H1 (cell line): ENCODE measurements around the gene NR2F2. TPM values are rescaled to one million over a fixed set of nuclear protein-coding genes. Genes with fewer than 3 reads are reported as not detected.
A peak's percentile ranks its signal among the peaks of the same experiment; 100 is the strongest.

Experiments used
- CTCF ChIA-PET: fragments of 300-600 bp; sonication (Branson Sonifier 250); formaldehyde crosslinking; loops from one replicate; lab custom pipeline; 2021; ENCODE audit not compliant: partially characterized antibody; lab: Charles Lee
- POLR2A ChIA-PET: fragments of 300-600 bp; sonication (Branson Sonifier 250); formaldehyde crosslinking; loops from one replicate; lab custom pipeline; 2021; ENCODE audit warnings: inconsistent platforms; ENCODE audit not compliant: partially characterized antibody; lab: Charles Lee
- DNase-seq, 2 experiments: peaks; one replicate each; pipeline versions ENCODE4 v3.0.0 to v3.0.0-alpha.2; 2010 to 2022; ENCODE audit warnings: low spot score in 2 of 2, low read depth in 1 of 2, mixed read lengths in 1 of 2
- FAIRE-seq: peaks from 2 replicates; lab custom pipeline; 2011; peaks lifted over from hg19 to GRCh38; lab: Jason Lieb, UNC
- H2AFZ ChIP-seq: 2 replicates; pipeline ENCODE4 v1.8.1; 2012; ENCODE audit warnings: low read length, inconsistent platforms
- H2AK5ac ChIP-seq: 2 replicates; pipeline ENCODE4 v1.6.1; 2013; ENCODE audit warnings: low read depth, low read length
- H2BK120ac ChIP-seq: replicated peaks from 2 replicates; pipeline ENCODE3; 2013; ENCODE audit warnings: low read depth, low read length, inconsistent platforms
- H2BK12ac ChIP-seq: 2 replicates; pipeline ENCODE4 v1.6.1; 2013; ENCODE audit warnings: low read depth, low read length
- H2BK15ac ChIP-seq: 2 replicates; pipeline ENCODE4 v1.6.1; 2013; ENCODE audit warnings: low read length
- H2BK20ac ChIP-seq: 2 replicates; pipeline ENCODE4 v1.6.1; 2013; ENCODE audit warnings: low read length
- H2BK5ac ChIP-seq: 2 replicates; pipeline ENCODE4 v1.6.1; 2013; ENCODE audit warnings: low read depth, low read length
- H3K14ac ChIP-seq: 2 replicates; pipeline ENCODE4 v1.6.1; 2013; ENCODE audit warnings: inconsistent platforms; ENCODE audit not compliant: insufficient read length
- H3K18ac ChIP-seq: 2 replicates; pipeline ENCODE4 v1.6.1; 2013; ENCODE audit warnings: low read length; ENCODE audit errors: extremely low read depth
- H3K23ac ChIP-seq: 2 replicates; pipeline ENCODE4 v1.6.1; 2013; ENCODE audit warnings: inconsistent platforms; ENCODE audit not compliant: insufficient read length
- H3K23me2 ChIP-seq: 2 replicates; pipeline ENCODE4 v1.6.1; 2013; ENCODE audit warnings: low read depth, low read length
- H3K27ac ChIP-seq: 2 replicates; pipeline ENCODE4 v1.6.1; 2011; ENCODE audit warnings: low read depth, low read length, inconsistent platforms
- H3K27me3 ChIP-seq, 4 experiments: replicated peaks in 1 of 4; 1 replicate in 1 of 4; 2 replicates in 3 of 4; pipeline versions ENCODE4 v1.6.1 to v1.8.1; 2011 to 2013; ENCODE audit warnings: low read length in 3 of 4, mild to moderate bottlenecking in 3 of 4, inconsistent platforms in 2 of 4, mixed read lengths in 2 of 4, moderate library complexity in 1 of 4; ENCODE audit not compliant: control insufficient read depth in 3 of 4, insufficient read depth in 3 of 4; ENCODE audit errors: extremely low read depth in 1 of 4
- H3K36me3 ChIP-seq, 4 experiments: 2 replicates each; pipeline versions ENCODE4 v1.6.1 to v1.8.1; 2011 to 2013; ENCODE audit warnings: mild to moderate bottlenecking in 4 of 4, low read length in 3 of 4, moderate library complexity in 2 of 4, control low read depth in 1 of 4, inconsistent platforms in 1 of 4; ENCODE audit not compliant: insufficient read depth in 4 of 4, control insufficient read depth in 2 of 4
- H3K4ac ChIP-seq: replicated peaks from 2 replicates; pipeline ENCODE3; 2013; ENCODE audit warnings: low read length, low read depth, mixed read lengths, inconsistent platforms; ENCODE audit not compliant: insufficient read length
- H3K4me1 ChIP-seq, 4 experiments: replicated peaks in 1 of 4; 1 replicate in 1 of 4; 2 replicates in 3 of 4; pipeline versions ENCODE4 v1.6.1 to v1.8.1; 2011 to 2013; ENCODE audit warnings: low read length in 3 of 4, inconsistent platforms in 2 of 4, mixed read lengths in 1 of 4; ENCODE audit not compliant: insufficient read depth in 4 of 4, control insufficient read depth in 3 of 4
- H3K4me2 ChIP-seq, 2 experiments: 2 replicates each; pipeline versions ENCODE4 v1.6.1 to v1.8.1; 2011 to 2013; ENCODE audit warnings: low read depth in 2 of 2, low read length in 2 of 2, control low read depth in 1 of 2, inconsistent platforms in 1 of 2, mild to moderate bottlenecking in 1 of 2; ENCODE audit not compliant: insufficient read depth in 1 of 2
- H3K4me3 ChIP-seq, 4 experiments: fragments of 200-600, 300-600 bp in 1 of 4; sonication (generic), shearing (Covaris generic), sonication (Bioruptor Twin) in 1 of 4; 2 replicates each; pipeline versions ENCODE4 v1.5.1 to v1.8.1; 2011 to 2016; ENCODE audit warnings: low read length in 4 of 4, low read depth in 3 of 4, control low read depth in 2 of 4, inconsistent platforms in 2 of 4, mild to moderate bottlenecking in 2 of 4, mixed read lengths in 1 of 4, moderate library complexity in 1 of 4; ENCODE audit not compliant: insufficient read depth in 2 of 4; ENCODE audit errors: extremely low read depth in 1 of 4
- H3K56ac ChIP-seq: replicated peaks from 2 replicates; pipeline ENCODE3; 2013; ENCODE audit warnings: low read depth, mild to moderate bottlenecking, mixed read lengths, low read length, inconsistent platforms; ENCODE audit not compliant: insufficient read length
- H3K79me1 ChIP-seq: 2 replicates; pipeline ENCODE4 v1.6.1; 2013; ENCODE audit warnings: low read depth, low read length, control low read depth
- H3K79me2 ChIP-seq, 2 experiments: 2 replicates each; pipeline versions ENCODE4 v1.6.1 to v1.8.1; 2012 to 2013; ENCODE audit warnings: low read length in 2 of 2, mild to moderate bottlenecking in 2 of 2, inconsistent platforms in 1 of 2; ENCODE audit not compliant: insufficient read depth in 2 of 2, control insufficient read depth in 1 of 2
- H3K9ac ChIP-seq, 4 experiments: replicated peaks in 1 of 4; 1 replicate in 1 of 4; 2 replicates in 3 of 4; pipeline versions ENCODE4 v1.6.1 to v1.8.1; 2011 to 2013; ENCODE audit warnings: low read depth in 3 of 4, low read length in 3 of 4, control low read depth in 2 of 4, mild to moderate bottlenecking in 2 of 4, moderate library complexity in 2 of 4, inconsistent platforms in 1 of 4; ENCODE audit errors: extremely low read depth in 1 of 4
- H3K9me3 ChIP-seq, 2 experiments: 2 replicates each; pipeline versions ENCODE4 v1.6.1 to v1.8.1; 2012 to 2013; ENCODE audit warnings: mild to moderate bottlenecking in 2 of 2, moderate library complexity in 2 of 2, control low read depth in 1 of 2, inconsistent platforms in 1 of 2, low read depth in 1 of 2, low read length in 1 of 2, mixed read lengths in 1 of 2; ENCODE audit not compliant: insufficient read depth in 2 of 2
- H4K20me1 ChIP-seq, 2 experiments: replicated peaks in 1 of 2; 2 replicates each; pipeline versions ENCODE3 to v1.8.1; 2011 to 2013; ENCODE audit warnings: inconsistent platforms in 2 of 2, low read length in 2 of 2, mild to moderate bottlenecking in 1 of 2; ENCODE audit not compliant: insufficient read depth in 2 of 2, control insufficient read depth in 1 of 2
- H4K5ac ChIP-seq: 2 replicates; pipeline ENCODE4 v1.6.1; 2013; ENCODE audit warnings: low read length, low read depth, mixed read lengths, inconsistent platforms; ENCODE audit not compliant: insufficient read length
- H4K8ac ChIP-seq: 2 replicates; pipeline ENCODE4 v1.8.0; 2013; ENCODE audit warnings: mild to moderate bottlenecking, moderate library complexity, low read length, inconsistent platforms; ENCODE audit not compliant: insufficient read depth; ENCODE audit errors: extremely low read depth
- H4K91ac ChIP-seq: replicated peaks from 2 replicates; pipeline ENCODE3; 2013; ENCODE audit warnings: low read length, mixed read lengths, inconsistent platforms; ENCODE audit not compliant: insufficient read length
- ASH2L ChIP-seq: fragments of 200-600, 300-600 bp; sonication (generic); IDR thresholded peaks from one replicate; pipeline ENCODE4 v1.7.1; 2017; ENCODE audit warnings: low read length
- CBX8 ChIP-seq: fragments of 300-800, 300-1000 bp; sonication (generic); IDR thresholded peaks from 2 replicates; pipeline ENCODE4 v1.7.1; 2016; ENCODE audit warnings: low read depth, low read length, borderline replicate concordance
- CEBPB ChIP-seq: IDR thresholded peaks from 2 replicates; pipeline ENCODE4 v1.6.1; 2012; ENCODE audit warnings: low read depth, low read length
- CHD2 ChIP-seq: IDR thresholded peaks from 2 replicates; pipeline ENCODE4 v1.6.1; 2012; ENCODE audit warnings: low read length, improper control_type of control experiment
- CTBP2 ChIP-seq: IDR thresholded peaks from 2 replicates; pipeline ENCODE4 v1.7.0; 2011; ENCODE audit warnings: borderline replicate concordance, mild to moderate bottlenecking, moderate library complexity, mixed read lengths, low read length; ENCODE audit not compliant: insufficient read depth, insufficient read length
- EP300 ChIP-seq, 2 experiments: IDR thresholded peaks; 1 replicate in 1 of 2; 2 replicates in 1 of 2; pipeline ENCODE4 v1.6.1; 2011 to 2012; ENCODE audit warnings: low read depth in 2 of 2, low read length in 2 of 2, mild to moderate bottlenecking in 2 of 2, borderline replicate concordance in 1 of 2, inconsistent platforms in 1 of 2, moderate library complexity in 1 of 2
- KDM1A ChIP-seq: fragments of 200-600, 300-600 bp; sonication (generic); IDR thresholded peaks from 2 replicates; pipeline ENCODE4 v1.7.1; 2016; ENCODE audit warnings: mild to moderate bottlenecking, low read length, borderline replicate concordance
- KDM4A ChIP-seq: IDR thresholded peaks from one replicate; pipeline ENCODE4 v1.7.1; 2012; ENCODE audit warnings: low read depth, mild to moderate bottlenecking, moderate library complexity, low read length, inconsistent platforms; ENCODE audit not compliant: severe bottlenecking
- NRF1 ChIP-seq: IDR thresholded peaks from 2 replicates; pipeline ENCODE4 v1.6.1; 2011; ENCODE audit warnings: mild to moderate bottlenecking, low read depth, low read length, improper control_type of control experiment
- SP1 ChIP-seq: IDR thresholded peaks from 2 replicates; pipeline ENCODE4 v1.6.1; 2011; ENCODE audit warnings: low read depth, low read length
- YY1 ChIP-seq: IDR thresholded peaks from 2 replicates; pipeline ENCODE4 v1.6.1; 2011; ENCODE audit warnings: low read depth, mild to moderate bottlenecking, low read length
- ZNF274 ChIP-seq: IDR thresholded peaks from 2 replicates; pipeline ENCODE4 v1.7.0; 2012; ENCODE audit warnings: low read length, borderline replicate concordance; ENCODE audit errors: extremely low read depth
- WGBS, 2 experiments: shearing (Covaris generic) in 1 of 2; methylation state at CpG; one replicate each; pipeline versions ENCODE4 v1.1.6 to v1.1.7; 2013 to 2015; ENCODE audit warnings: low lambda C conversion rate in 2 of 2, mixed read lengths in 2 of 2, inconsistent platforms in 1 of 2, low coverage in 1 of 2, missing lambda C conversion rate in 1 of 2; ENCODE audit not compliant: insufficient replicate concordance in 2 of 2, insufficient coverage in 1 of 2, insufficient read length in 1 of 2; ENCODE audit errors: extremely low coverage in 1 of 2, missing lambda C conversion rate in 1 of 2; 5-methylcytosine and 5-hydroxymethylcytosine counted together
- polyA plus RNA-seq, 7 experiments: library from polyadenylated mRNA; depleted of rRNA in 3 of 7; stranded (reverse) in 5 of 7; unstranded in 2 of 7; fragments of >200 nt in 5 of 7; fragments of 200-250 nt in 2 of 7; gene quantifications; 1 replicate in 5 of 7; 2 replicates in 1 of 7; 4 replicates in 1 of 7; pipeline versions ENCODE4 v1.2.1 to v1.2.3, GENCODE V29; 2011 to 2013; ENCODE audit warnings: missing spikeins in 2 of 7, mixed read lengths in 2 of 7
- total RNA-seq: library from RNA; stranded (reverse); fragmentation: NEBNext Ultra II Directional; extraction: Animal tissue kit (Norgen Biotek cat#: 25700); gene quantifications from 2 replicates; pipeline ENCODE4 v1.2.1, GENCODE V29; 2021

NR2F2 gene
- total and polyA plus RNA-seq, 2 of the 8 experiments (the other 6 are each of a cell fraction or from before 2014, with no cell fraction given) = 0.03 TPM; not detected in 1

GRCh38 chr15:96369825-96370621 is 39.5 kb downstream of the NR2F2 start:
- no peak overlapping the region for H3K14ac ChIP-seq
- no peak overlapping the region for H3K9ac ChIP-seq
- H3K18ac ChIP-seq = no peak overlapping the region
- H3K36me3 ChIP-seq = no peaks in the 10 kb centered on the region
- peaks cover 65 to 87% (median 75%) of the 10 kb centered on the region in 4 experiments for H3K27me3 ChIP-seq
- H3K4ac ChIP-seq = no peak overlapping the region
- no peaks in the 10 kb centered on the region for H3K23me2 ChIP-seq
- H2BK12ac ChIP-seq = no peak overlapping the region
- H3K79me1 ChIP-seq = no peaks in the 10 kb centered on the region
- no peak overlapping the region for H4K8ac ChIP-seq
- peaks cover 6 to 22% (median 10%) of the 10 kb centered on the region in 4 experiments for H3K4me1 ChIP-seq
- no peak overlapping the region for H3K27ac ChIP-seq
- no peak overlapping the region for H2BK15ac ChIP-seq
- peaks cover 17 to 20% of the 10 kb centered on the region in 2 experiments for H4K20me1 ChIP-seq
- no peak overlapping the region for H4K91ac ChIP-seq
- H2BK5ac ChIP-seq = no peak overlapping the region
- ChIA-PET CTCF (interaction anchor here (0.5 to 5.9 kb wide), 18 partner anchors 8 to 1833 kb away, joined by 3 to 58 read pairs (median 3); no protein-coding TSS in a partner anchor), POLR2A (interaction anchor here (2.6 kb wide), 1 partner anchor 46 kb away, joined by 8 read pairs; no protein-coding TSS in a partner anchor)
- peak in 1 of 2 experiments; percentile 52 for DNase-seq
- H3K9me3 ChIP-seq = no peaks in the 10 kb centered on the region
- peak overlapping the region; percentile 7 to 22; a peak in 2 of 4 replicates for H3K4me2 ChIP-seq
- no peak overlapping the region for H2BK20ac ChIP-seq
- H4K5ac ChIP-seq = no peak overlapping the region
- WGBS, 2 experiments = 22% methylated on average over 22 of the region's 22 CpGs; no CpG with 5 or more reads in 1 of the 2 experiments
- no peak overlapping the region for H3K23ac ChIP-seq
- H2AK5ac ChIP-seq = no peak overlapping the region
- no peaks in the 10 kb centered on the region for H3K79me2 ChIP-seq
- no peak overlapping the region for H2AFZ ChIP-seq
- H3K4me3 ChIP-seq = no peak overlapping the region
- no peak overlapping the region for H3K56ac ChIP-seq
- H2BK120ac ChIP-seq = no peak overlapping the region
- FAIRE-seq = peak; percentile 13
- no peak for TF ChIP-seq ASH2L
- no peak for TF ChIP-seq NRF1
- no peak for TF ChIP-seq CBX8
- no peak for TF ChIP-seq ZNF274
- no peak for TF ChIP-seq SP1
- no peak for TF ChIP-seq KDM4A
- no peak for TF ChIP-seq EP300 (IDR thresholded peaks at IDR 0.05; ENCODE audit: borderline replicate concordance in 1 of 2, low read depth in 2 of 2, low read length in 2 of 2)
- TF ChIP-seq KDM1A = no peak
- TF ChIP-seq YY1 = no peak
- TF ChIP-seq CTBP2 = no peak
- no peak for TF ChIP-seq CHD2
- no peak for TF ChIP-seq CEBPB
